NCI-H1105 treated with DMSO at 0.1 percent for 48 hours (cell line): Measurements from ENCODE around the gene FBLN1.

Experiments used
- DNase-seq: peaks from one replicate; lab custom pipeline; 2025; lab: John Stamatoyannopoulos, UW

Gene FBLN1

DNA sequence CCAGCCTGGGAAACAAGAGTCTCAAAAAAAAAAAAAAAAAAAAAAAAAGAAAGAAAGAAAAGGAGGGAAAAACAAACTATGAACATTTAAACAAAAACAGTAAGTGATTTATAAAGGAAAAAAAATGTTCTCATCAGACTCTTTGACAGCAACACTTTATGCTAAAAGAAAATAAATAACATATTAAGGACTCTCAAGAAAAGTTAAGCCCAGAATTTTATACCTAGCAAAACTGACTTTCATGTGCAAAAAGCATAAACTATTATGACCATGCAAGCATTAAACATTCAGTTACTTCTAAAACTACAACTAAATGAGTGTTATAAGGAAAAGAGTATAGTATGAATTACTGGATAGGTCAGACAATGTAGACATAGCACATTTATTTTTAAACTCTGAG lies 68.4 kb downstream of the FBLN1 start:
- DNase-seq, result no peak

DNA sequence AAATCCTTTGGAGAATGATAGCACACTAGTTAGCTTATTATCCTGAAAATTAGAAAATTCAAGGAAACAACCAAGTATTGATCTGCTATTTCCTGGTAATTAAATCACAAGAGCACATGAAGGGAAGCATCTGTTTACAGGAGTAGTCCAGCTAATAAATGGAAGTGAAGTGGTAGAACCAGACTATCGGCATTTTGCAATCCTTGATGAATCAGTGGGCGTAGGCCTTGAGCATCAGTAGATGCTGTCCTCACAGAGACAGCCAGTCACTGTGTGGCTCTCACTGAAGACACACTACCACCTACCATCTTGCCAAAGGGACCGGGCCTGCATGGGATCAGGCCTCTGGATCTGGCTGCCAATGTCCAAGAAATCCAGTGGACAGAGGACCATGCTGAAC lies 69.8 kb downstream of the FBLN1 start:
- no peak for DNase-seq

DNA sequence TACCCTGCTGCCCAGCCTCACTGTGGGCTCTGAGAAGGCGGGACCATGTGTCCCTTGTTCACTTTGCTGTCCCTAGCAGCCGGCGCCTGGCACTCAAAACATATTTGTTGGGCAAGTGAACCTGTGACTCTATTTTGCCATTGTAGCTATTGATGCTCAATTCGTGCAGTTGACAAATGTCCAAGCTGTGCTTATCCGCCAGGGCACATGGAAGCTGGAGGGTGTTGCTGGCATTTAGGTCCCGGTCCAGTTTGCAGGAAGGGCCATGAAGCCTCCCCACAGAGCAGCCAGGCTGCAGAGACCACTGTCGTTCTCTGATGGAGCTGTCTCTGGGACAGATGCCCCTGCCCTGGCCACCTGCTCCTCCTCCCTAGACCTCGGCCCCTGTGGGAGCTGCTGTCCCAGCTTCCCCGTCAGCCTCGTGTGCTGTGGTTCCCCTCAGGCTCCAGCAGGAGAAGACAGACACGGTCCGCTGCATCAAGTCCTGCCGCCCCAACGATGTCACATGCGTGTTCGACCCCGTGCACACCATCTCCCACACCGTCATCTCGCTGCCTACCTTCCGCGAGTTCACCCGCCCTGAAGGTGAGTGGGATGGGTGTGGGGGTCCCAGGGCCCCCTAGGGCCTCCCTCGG lies 71.5 kb downstream of the FBLN1 start:
- DNase-seq, result no peak

DNA sequence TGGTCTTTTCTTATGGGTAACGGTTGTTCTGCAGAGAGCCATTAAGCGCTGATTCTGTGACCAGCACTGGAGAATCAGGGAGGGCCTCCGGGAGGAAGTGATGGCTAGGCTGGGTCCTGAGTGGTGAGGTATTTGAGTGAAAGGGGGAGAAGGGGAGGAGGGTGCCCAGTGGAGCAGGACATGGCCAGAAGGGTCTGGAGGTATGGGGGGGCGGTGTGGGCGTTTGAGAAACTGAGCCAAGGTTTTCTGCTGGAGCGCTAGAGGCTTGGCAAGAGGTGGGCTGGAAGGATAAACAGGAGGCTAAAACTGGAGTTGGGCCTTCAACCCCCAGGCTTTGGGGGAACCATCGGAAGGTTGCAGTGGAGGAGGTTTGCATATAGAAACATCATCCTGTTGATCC lies 72.5 kb downstream of the FBLN1 start:
- no peak for DNase-seq

DNA sequence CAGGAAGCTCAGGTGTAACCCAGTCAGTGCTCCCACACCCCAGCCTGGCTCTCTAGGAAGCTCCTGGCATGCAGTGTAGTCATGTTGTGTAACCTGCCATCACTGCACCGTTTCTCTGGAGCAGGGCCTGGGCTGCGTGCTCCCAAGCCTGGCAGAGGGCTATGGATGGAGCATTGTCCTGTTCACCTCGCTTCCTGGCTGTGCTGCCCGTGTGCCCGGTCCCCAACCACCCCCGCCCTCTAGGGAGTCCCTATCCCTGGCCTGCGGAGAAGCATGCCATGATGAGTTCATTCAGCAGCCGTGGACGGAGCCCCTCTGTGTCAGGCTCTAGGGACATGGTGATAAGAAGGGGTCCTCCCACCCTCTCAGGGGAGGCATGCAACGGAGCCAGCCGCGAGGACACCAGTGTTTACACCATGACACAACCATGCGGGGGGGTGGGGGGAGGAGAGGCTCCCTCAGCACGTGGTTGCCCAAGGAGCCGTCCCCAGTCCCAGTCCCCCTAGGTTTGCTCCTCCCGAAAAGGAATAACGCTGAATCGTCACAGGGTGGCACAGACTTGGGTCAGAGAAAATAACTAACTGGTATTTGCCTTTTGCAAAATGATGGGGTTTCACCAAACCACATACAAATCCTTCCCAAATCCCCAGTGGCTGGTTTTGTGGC lies 73.1 kb downstream of the FBLN1 start:
- no peak for DNase-seq

DNA sequence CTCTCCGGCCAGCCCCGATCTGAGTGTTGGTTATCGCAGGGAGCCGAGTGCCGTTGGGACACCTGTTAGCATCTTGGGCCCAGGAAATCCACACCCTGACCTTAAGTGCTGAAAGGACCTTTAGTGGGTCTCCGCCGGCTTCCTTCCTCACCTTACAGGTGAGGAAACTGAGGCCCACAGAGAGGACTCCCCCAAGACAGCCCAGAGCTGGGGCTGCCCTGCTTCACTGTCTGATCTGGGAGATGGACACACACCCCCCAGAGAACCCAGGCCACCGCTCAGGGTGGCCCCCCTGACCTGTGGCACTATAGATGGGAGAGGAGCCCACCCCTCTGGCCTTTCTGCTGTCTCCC lies 73.6 kb downstream of the FBLN1 start:
- no peak for DNase-seq

DNA sequence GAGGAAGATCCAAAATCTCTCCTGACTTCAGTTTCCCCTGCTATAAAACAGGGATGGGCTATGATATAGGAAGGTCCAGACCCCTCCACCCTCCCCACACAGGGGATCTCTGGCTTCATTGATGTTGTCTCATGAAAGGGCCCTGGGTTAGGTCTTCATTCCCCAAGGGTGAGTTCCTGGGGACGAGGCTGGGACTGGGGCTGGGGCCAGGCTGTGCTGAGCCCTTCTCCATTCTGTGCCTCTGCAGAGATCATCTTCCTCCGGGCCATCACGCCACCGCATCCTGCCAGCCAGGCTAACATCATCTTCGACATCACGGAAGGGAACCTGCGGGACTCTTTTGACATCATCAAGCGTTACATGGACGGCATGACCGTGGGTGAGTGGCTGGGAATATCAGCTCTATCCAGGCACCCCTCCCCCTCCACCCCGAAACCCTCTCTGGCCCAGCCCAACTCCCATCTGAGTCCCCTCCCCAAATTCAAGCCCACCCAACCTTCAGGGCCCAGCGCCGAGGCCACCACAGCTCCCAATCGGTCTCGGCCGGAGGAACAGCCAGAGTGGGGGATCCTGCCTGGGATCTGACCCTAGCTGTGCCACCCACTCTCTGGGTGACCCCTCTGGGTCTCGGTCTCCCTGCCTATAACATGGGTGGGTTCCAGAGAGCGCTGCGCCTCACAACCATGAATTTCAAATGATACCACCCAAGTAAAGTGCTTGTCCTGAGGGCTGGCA lies 74.2 kb downstream of the FBLN1 start:
- no peak for DNase-seq

DNA sequence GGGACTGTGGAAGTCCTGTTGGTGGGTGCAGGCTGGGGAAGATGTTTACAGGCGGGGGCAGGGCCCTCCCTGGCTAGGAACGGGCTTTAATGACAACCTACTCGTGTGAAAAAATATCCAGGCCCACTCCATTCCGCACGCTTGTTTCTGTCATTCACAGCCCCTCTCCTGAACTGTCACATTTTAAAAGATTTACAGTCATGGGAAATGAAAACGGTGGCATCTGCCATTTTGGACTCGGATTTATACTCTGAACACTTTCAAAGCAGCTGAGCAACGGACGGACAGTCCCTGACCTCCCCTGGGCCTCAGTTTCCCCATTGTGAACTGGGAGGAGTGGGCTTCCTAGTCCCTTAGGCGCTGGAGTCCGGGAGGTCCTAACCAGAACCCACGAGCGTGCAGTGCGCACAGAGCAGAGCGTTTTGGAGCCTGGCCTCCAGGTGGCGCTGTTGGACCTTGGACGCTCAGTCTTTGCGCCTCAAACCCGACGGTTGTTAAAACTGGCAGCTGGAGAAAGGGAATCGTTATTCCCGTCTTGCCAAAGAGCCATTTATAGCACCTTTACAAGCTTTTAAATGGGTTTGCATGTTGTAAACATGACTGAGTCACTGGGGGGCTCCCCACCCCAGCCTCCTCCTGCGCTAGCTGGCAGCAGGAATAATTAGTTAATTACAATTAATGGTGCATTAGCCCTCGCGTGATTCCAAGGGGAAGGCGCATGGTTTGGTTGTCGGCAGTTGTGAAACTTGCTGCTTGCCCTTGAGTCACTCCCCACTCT lies 75.3 kb downstream of the FBLN1 start:
- DNase-seq, result peak; percentile 80

DNA sequence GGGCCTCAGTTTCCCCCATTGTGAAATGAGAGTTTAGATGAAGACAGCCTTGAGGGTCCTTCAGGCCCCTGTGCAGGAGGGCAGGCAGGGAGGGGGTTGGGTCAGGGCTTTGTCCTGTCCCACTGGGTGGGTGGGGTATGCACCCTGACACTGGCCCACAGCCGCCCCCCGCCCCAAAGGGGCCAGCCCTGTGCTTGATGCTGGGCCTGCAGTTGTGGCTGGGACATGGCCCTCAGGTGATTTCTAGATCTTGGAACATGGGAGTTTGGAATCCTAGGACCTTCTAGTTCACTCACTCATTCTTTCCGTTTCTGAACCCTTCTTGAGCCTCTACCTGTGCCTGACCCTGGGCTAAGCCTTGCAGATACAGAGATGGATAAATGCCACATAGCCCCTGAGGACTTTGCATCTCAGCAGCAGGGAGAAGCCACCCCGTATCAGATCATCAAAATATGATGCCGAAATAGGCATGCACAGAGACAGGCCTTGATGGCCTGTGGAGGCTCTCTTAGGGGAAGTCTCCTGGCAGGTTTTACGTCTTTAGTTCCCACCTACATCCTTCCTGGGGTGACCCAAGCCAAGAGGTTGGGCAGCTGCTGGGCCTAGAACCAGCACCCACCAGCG lies 76.0 kb downstream of the FBLN1 start:
- DNase-seq, result no peak

DNA sequence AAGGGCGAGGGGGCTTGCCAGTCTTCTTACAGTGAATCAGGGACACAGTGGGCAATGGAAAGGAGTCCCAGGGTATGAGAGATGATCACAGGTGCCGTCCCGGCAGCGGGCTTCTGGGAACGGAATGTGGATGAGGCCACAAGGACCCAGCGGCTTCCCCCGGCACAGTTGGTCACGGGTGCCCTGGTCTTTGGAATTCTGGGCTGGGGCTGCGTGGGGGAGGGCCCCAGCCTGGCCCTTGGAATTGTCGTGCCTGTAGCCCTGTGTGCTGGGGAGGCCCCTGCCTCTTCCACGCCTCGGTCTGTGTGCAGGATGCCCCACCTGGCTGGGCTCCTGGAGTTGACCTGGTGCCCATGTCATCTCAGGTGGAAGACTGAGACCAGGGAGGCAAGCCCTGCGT lies 76.6 kb downstream of the FBLN1 start:
- no peak for DNase-seq

DNA sequence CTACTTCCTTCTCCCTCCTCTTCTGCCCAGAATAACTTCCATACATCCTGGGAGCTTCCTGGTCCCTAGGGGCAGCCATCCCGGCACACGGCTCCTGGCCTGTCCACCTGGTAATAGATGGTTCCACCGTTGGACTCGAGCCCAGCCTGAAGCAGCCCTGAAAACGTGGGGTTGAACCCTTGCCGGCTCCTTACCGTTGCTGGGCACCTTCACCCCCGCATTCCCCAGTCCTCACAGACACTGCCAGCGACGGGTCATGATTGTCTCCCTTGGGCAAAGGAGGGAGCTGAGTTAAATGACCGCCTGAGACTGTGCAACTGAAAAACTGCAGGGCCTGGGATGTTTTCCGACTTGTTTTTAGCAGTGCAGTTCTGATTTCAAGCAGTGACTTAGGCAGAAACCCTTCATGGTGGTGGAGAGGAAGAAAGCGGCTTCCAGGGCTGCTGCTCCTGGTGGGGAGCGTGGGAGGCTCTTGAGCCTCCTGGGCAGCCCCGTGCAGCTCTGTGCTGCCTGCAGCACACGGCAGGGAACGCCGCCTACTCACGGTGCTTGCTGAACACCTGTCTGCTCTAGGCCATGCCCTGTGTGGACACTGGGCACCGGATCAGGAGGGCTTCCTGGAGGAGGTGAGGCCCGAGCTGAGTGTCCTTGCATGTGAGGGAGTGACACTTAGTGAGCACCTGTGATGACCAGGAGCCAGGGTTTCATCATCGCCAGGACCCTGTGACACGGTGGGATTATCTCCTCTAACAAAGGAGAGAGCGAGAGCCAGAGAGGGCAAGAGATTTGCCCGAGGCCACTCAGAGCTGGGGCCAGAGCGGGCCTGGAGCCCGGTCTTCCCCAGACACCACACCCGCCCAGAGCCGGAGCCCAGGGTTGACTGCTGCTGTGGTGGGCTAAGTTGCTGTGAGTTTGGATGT lies 77.4 kb downstream of the FBLN1 start:
- no peak for DNase-seq

DNA sequence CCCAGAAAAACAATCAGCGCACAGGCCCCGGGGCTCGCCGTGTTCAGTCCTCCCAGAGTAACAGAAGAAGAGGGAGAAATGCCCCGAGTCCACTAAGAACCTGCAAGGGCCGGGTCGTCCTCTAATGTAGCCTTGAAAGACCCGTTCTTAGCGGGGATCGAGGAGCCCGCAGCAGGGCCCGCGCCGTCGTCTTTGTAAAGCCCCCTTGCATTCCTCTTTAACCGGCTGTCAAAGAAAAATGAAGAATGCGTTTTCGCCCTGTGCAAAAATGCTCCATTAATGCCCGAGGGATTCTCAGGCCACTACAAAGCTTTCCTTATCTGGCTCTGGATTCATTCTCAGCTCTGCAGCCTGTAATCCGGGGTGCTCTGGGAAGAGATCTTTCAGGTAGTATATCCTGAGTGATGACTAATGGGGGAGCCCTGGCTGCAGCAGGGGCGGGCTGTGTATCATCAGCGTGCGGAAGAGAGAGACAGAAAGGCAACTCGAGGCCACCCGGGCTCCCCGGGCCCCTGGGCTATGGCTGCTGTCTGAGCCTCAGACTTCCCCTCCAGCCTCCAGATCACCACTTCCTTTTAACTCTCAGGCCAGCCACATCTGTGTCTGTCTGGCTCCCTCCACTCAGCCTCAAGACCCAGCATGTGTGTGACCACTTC lies 78.2 kb downstream of the FBLN1 start:
- DNase-seq, result no peak

DNA sequence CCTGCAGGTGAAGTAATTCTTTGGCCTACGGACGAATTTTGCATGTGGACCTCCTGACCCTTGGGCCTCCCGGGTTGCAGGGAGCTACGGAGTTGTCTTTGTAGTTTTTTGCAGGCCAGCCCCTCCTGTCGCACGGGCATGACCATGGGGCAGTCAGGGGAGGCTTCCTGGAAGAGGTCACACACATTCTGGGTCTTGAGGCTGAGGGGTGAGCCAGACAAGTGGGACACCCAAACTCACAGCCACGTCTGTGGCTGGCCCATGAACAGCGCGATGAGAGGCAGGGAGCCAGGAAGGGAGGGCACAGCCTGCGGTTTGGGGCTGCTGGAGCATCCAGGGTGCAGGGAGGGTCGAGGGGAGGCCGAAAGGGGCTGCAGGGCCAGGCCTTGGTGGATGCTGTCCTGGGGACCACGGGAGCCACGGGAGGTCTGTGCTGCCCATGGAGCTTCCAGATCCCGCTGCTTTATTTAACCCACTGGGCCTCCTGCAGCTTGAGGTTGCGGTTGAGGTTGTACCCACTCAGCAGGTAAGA lies 78.9 kb downstream of the FBLN1 start:
- DNase-seq, result no peak

DNA sequence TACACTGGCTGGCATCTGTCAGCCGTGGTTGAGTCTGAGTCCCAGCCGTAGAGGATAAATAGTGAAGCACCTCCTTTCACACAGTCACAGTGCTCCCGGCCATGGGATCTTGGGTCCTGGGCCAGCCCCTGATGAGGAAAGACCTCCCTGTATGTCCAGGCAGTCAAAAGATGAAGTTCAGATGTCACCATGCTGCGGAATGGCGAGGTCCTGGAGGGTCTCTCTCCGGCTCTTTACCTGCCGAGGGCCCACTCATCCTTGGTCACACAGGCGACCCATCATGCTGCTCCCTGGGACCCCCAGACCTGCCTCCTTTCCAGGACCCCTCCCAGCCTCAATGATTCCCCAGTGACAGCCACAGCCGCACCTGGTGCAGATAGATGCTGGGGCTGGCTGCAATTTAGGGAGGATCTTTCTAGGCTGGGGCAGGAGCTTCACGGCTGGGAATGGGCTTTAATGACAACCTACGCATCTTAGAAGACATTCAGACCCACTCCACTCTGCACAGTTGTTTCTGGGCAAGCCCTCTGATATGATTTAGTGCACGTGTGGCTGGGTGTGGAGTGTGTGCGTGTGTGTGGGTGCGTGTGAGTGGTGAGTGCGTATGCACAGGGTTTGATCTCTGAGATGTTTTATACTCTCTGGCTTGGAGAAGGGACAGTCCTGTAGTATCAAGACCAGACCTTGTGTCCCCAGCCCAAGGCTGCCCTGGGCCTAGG lies 79.7 kb downstream of the FBLN1 start:
- no peak for DNase-seq

DNA sequence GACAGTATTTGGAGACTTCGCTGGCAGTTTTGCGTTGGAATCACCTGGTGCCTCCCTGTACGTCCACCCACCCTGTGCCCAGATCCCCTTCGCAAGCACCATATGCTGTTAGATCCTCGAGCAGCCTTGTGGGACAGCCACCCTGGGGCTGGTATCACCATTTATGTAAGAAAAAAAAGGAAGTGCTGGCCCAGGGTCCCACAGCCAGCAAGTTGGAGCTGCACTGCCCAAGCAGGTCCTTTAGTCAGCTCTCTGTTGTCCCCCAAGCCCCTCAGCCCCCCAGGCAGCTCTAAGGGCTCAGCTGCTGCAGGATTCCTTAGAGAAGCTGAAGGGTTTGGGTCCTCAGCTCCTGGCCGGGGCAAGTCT lies 80.3 kb downstream of the FBLN1 start:
- no peak for DNase-seq

DNA sequence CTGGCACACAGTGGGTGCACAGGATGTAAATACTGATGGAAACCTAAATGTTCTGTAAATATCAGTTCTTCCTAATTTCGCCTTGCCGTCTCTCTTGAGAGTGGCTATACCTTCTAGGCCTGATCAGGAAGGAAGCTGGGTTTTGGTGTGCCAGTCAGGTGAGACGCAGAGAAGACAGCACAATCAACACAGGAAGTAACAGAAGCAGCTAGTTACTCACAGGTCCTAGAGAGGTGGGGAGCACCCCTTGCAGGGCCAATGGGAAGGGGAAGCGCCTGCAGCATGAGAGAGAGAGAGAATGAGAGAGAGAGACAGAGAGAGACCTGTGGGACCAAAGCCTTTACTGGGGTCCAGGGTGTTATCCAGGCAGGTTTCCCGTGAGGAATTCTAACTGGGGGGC lies 80.8 kb downstream of the FBLN1 start:
- DNase-seq, result no peak

DNA sequence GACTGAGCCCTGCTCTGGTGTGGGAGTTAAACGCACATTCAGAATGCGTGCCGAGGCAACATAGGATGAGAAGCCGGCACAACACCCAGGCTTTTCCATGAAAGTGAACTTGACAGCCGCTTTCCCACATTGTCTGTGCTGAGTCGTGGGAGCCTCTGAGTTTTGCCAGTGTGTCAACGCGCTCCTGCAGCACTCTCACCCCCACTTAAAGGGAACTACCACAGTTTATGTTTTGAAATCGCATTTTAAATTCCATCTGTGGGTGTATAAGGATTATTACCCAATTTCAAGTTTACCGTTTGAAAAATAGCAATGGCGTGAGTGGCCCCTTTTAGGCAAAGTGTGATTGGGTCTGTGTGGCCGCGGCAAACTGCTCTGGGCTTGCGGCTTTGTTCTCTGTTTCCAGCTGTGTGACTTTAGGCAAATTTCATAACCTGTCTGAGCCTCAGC lies 81.5 kb downstream of the FBLN1 start:
- DNase-seq, result no peak

DNA sequence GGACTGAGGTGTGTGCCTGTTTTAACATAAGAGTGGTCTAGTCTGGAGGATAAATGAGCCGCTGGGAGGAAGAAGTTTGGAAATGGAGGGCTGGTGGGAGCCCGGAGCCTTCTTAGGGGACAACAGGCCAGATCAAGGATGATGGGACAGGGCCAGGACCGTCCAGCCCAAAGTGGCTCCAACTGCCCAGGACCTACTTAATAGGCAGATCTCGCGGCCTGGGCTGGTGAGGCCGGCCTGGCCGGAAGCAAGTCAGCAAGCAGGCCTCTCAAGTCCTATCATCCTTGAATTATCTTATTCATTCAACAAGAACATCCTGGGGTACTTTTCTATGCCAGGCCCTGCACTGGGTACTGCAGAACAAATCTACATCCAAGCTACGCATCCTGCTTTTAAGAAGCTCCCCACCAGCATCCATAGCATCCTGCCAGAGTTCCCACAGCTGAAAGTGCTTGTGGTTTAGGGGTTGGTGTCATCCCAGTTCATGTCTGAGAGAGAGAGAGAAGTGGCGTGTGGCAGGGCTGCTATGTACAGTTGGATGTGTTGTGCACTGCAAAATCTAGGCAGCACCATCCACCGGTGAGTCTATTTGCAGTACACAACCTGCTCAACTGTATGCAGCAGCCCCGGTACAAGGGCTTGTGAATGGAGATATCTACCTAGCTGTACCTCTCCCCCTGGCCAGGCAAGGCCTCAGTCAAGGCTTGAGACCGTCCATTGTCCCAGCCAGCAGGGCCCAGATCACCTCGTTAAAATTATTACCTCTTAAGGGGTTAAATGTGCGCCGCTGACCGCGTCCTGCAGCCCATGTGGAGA lies 82.1 kb downstream of the FBLN1 start:
- no peak for DNase-seq

DNA sequence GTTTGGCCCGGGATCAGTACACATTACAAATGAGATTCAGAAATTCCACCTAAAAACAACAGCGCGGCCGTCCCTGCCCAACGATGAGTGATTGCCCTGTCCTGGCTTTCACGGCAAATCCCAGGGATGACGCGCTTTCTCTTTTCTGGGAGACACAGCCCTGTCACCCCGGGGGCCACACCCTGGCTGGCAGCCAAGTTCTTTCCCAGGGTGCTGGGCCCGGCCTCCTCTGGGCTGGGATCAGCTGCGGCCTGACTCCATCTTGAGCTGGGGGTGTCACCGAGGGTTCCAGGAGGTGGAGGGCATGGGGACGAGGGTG lies 82.7 kb downstream of the FBLN1 start:
- DNase-seq, result no peak
